SU-DHL-6 (cell line): ENCODE data around the gene MEN1.

Source experiments
- H2AFZ ChIP-seq: fragments of 200-600 bp; sonication (generic); 2 replicates; pipeline ENCODE4 v1.6.1; 2014; ENCODE audit warnings: low read depth, mild to moderate bottlenecking, moderate library complexity, mixed read lengths, antibody characterized with exemption, low read length; ENCODE audit not compliant: severe bottlenecking
- H3F3A ChIP-seq: fragments of 200-600 bp; shearing (Covaris generic); 2 replicates; pipeline ENCODE4 v1.6.0; 2016; ENCODE audit warnings: antibody characterized with exemption, mild to moderate bottlenecking; ENCODE audit not compliant: insufficient read depth
- H3K27ac ChIP-seq: fragments of 200-600 bp; sonication (generic); 2 replicates; pipeline ENCODE4 v1.5.1; 2016; ENCODE audit warnings: low read depth, mild to moderate bottlenecking, low read length, moderate library complexity, mixed read lengths
- H3K27me3 ChIP-seq: fragments of 200-600 bp; sonication (generic), shearing (Covaris generic); 2 replicates; pipeline ENCODE4 v1.6.0; 2014; ENCODE audit warnings: mild to moderate bottlenecking, low read length
- H3K36me3 ChIP-seq: fragments of 200-600 bp; sonication (generic); 2 replicates; pipeline ENCODE4 v1.6.1; 2014; ENCODE audit warnings: mild to moderate bottlenecking, low read length, mixed read lengths
- H3K4me2 ChIP-seq: fragments of 300-600, 200-600 bp; shearing (Covaris generic), sonication (generic); 2 replicates; pipeline ENCODE4 v1.6.0; 2014; ENCODE audit warnings: low read length, low read depth, mild to moderate bottlenecking; ENCODE audit not compliant: poor library complexity, severe bottlenecking
- H3K4me3 ChIP-seq: fragments of 200-600 bp; sonication (generic); 2 replicates; pipeline ENCODE4 v1.5.1; 2014; ENCODE audit warnings: antibody characterized with exemption, low read length, mild to moderate bottlenecking, mixed read lengths; ENCODE audit not compliant: insufficient read depth, poor library complexity, severe bottlenecking
- H3K79me2 ChIP-seq: fragments of 200-600 bp; sonication (generic); 2 replicates; pipeline ENCODE4 v1.6.1; 2014; ENCODE audit warnings: mild to moderate bottlenecking, low read length, moderate library complexity; ENCODE audit not compliant: insufficient read depth
- H3K9ac ChIP-seq: fragments of 200-600 bp; sonication (generic); 2 replicates; pipeline ENCODE4 v1.7.0; 2014; ENCODE audit warnings: mild to moderate bottlenecking, low read length
- H3K9me2 ChIP-seq: fragments of 200-600 bp; sonication (generic); replicated peaks from 2 replicates; pipeline ENCODE4 v1.6.1; 2014; ENCODE audit warnings: low read length; ENCODE audit not compliant: insufficient read depth
- H3K9me3 ChIP-seq: fragments of 200-600 bp; sonication (generic); 2 replicates; pipeline ENCODE4 v1.6.1; 2014; ENCODE audit warnings: low read length, mixed read lengths; ENCODE audit not compliant: insufficient read depth
- H4K20me1 ChIP-seq: fragments of 200-600 bp; sonication (generic); 2 replicates; pipeline ENCODE4 v1.6.1; 2014; ENCODE audit warnings: low read depth, mild to moderate bottlenecking, antibody characterized with exemption, low read length, moderate library complexity, mixed read lengths
- CTCF ChIP-seq: fragments of 200-600 bp; sonication (generic); IDR thresholded peaks from one replicate; pipeline ENCODE4 v1.5.1; 2017; ENCODE audit warnings: antibody characterized with exemption, mild to moderate bottlenecking, low read length, moderate library complexity; ENCODE audit not compliant: insufficient read depth, poor library complexity, severe bottlenecking
- EZH2phosphoT487 ChIP-seq: fragments of 200-600 bp; sonication (generic), shearing (Covaris generic); conservative IDR thresholded peaks from 2 replicates; pipeline ENCODE4 v1.6.1; 2018; ENCODE audit warnings: mild to moderate bottlenecking, antibody characterized with exemption, low read length, moderate library complexity, mixed read lengths

MEN1 gene

GRCh38 chr11:64793271-64794160, 16.8 kb downstream of the MEN1 start:
- H2AFZ ChIP-seq, result no peak overlapping the region
- no peak overlapping the region for H3K4me2 ChIP-seq
- no peaks in the 10 kb centered on the region for H4K20me1 ChIP-seq
- no peaks in the 10 kb centered on the region for H3K27me3 ChIP-seq
- TF ChIP-seq CTCF (no peak), EZH2phosphoT487 (no peak)
- no peaks in the 10 kb centered on the region for H3K9me2 ChIP-seq
- no peak overlapping the region for H3K27ac ChIP-seq
- H3K9me3 ChIP-seq, result no peaks in the 10 kb centered on the region
- no peak overlapping the region for H3K9ac ChIP-seq
- H3K36me3 ChIP-seq, result no peaks in the 10 kb centered on the region
- no peak overlapping the region for H3K4me3 ChIP-seq
- H3K79me2 ChIP-seq, result no peaks in the 10 kb centered on the region
- no peaks in the 10 kb centered on the region for H3F3A ChIP-seq

GRCh38 chr11:64792482-64792881, 17.9 kb downstream of the MEN1 start:
- H3K4me3 ChIP-seq, result no peak overlapping the region
- H3K4me2 ChIP-seq, result no peak overlapping the region
- no peaks in the 10 kb centered on the region for H3K9me3 ChIP-seq
- TF ChIP-seq EZH2phosphoT487 (no peak), CTCF (no peak)
- H4K20me1 ChIP-seq, result no peaks in the 10 kb centered on the region
- no peaks in the 10 kb centered on the region for H3K36me3 ChIP-seq
- H2AFZ ChIP-seq, result no peak overlapping the region
- H3K9me2 ChIP-seq, result no peaks in the 10 kb centered on the region
- H3K9ac ChIP-seq, result no peak overlapping the region
- H3F3A ChIP-seq, result no peaks in the 10 kb centered on the region
- H3K27ac ChIP-seq, result no peak overlapping the region
- H3K79me2 ChIP-seq, result no peaks in the 10 kb centered on the region
- no peaks in the 10 kb centered on the region for H3K27me3 ChIP-seq

- Histone ChIP-seq H3K27ac (no peak overlapping the region), H3K27me3 (no peaks in the 10 kb centered on the region), H3K9me2 (no peaks in the 10 kb centered on the region), H3F3A (no peaks in the 10 kb centered on the region), H3K4me3 (no peak overlapping the region), H2AFZ (no peak overlapping the region), H3K36me3 (no peaks in the 10 kb centered on the region), H4K20me1 (no peaks in the 10 kb centered on the region), H3K4me2 (no peak overlapping the region), H3K9ac (no peak overlapping the region), H3K79me2 (no peaks in the 10 kb centered on the region), H3K9me3 (no peaks in the 10 kb centered on the region)
- no peak for TF ChIP-seq EZH2phosphoT487
These were observed 18.5 kb downstream of the MEN1 start for GRCh38 chr11:64791781-64792291.
